Activated naive CD4-positive, alpha-beta T cell treated with Interleukin-2 at 50 U/mL for 16 hours (primary cell): Measurements from ENCODE around the gene COL4A1.

Experiments used
- DNase-seq: peaks from one replicate; pipeline ENCODE4 v3.0.0-alpha.2; 2020

COL4A1 gene

DNA sequence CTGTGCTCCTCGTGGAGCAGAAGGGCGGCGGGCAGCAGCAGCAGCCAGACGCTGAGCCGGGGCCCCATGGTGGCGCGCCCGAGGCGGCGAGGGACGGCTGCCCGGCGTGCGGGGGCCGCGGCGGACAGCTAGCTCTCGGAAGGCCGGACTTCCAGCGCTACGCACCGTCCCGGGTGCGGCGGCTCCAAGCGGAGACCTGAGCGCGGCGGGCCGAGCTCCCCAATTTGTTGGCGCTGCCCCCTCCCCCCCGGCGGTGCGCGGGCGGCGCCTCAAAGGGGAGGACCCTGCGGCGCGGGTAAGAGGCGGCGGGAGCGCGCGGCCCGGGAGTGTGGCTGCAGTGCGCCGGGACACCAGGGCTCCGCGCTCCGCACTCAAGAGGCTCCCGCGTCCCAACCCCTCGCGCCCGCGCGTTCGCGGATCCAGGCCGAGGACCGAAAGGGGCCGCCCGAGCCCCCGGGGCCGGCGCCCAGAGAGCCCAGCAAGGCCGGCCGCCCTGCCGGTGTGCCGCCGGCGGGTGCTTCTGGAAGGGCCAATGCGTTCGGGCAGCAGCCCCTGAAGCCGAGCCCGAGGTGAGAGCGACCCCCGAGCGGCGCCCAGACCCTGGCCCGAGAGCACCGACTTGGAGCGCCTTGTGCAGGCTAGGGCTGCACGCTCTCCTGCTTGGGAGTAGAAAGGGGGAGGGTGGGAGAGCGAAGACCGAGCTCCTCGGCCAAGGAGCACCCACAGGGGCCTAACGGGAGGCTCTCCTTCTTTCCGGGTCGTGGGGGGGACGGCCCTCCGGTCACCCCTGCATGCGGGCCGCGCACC is at the start of gene COL4A1, which contains the start of gene COL4A2:
COL4A1 (minus strand) TSS at position 198 of the 807 bp plus-strand sequence; CDS start at position 68, 130 bp downstream.
COL4A2 (plus strand) TSS at position 325 of the 807 bp plus-strand sequence. CDS start 620 bp downstream, outside the sequence.
- DNase-seq, result no peak

DNA sequence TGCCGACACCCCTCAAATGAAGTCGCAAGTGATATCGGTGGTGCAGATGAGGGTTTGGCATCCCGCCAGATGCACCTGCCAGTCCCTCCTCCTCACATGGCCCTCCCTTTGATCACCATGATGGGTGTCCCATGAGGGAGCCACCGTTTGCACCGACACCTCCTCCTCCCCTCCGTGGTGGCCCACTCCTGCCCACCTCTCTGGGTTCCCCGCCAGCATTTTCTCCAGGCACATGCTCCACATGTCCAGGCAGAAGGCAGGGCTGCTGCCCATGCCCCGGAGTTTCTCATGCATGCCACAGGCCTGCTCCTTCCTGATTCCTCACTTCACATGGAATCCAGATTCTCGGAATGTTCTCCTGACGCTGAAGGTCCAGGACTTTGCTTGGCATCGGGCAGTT is 49.4 kb upstream of the COL4A1 start:
- no peak for DNase-seq

DNA sequence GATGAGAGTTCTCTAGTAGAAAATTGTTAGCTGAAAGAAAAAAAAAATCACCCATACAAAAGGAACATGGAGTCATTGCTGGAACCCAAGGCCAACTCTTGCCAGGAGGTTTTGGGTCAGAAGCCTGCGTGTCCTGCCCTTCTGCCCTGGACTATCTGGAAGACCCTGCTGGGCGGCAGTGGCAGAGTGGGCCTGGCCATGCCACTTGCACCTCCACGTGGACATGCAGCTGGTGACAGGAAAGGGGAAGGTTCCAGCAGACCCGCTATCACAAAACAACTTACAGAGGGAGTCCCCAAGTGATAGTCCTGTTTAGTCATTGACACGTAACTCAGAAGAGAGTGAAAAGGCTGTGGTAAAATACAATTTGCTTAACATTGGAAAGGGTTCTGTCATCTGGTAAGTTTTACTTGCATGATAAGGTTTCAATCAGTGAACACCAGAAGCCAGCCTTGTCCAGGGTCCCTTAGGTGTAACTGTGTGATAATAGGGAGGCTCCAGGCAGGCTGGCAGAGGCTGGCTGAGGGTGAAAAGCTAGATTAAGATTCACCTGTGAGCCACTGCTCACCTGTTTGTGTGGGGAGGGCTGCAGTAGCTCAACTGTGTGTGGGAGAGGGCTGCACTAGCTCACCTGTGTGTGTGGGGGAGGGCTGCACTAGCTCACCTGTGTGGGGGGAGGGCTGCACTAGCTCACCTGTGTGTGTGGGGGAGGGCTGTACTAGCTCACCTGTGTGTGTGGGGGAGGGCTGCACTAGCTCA is 47.9 kb upstream of the COL4A1 start:
- no peak for DNase-seq

DNA sequence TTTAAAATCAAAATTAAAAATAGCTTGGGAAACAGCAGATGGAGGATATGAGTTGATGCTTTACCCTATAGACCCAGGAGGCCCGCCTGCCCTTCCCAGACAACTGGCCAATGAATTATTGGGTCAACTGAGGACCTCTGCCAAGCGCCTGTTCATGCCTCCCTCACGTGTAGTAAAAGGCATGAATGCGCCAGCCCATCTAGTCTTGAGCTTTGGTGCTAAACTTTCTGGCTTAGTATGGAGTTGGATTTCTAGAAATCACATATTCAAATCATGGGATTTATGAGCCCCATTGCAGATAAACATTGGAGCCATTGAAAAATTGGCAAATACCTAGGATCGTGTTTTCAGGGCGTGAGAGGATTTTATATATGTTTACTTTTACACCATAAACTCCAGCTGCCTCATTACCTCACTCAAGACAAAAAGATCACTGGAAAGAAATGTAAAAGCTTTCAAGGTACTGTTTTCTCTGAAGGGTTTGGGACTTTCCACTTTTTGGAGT is 47.2 kb upstream of the COL4A1 start:
- DNase-seq, result no peak

DNA sequence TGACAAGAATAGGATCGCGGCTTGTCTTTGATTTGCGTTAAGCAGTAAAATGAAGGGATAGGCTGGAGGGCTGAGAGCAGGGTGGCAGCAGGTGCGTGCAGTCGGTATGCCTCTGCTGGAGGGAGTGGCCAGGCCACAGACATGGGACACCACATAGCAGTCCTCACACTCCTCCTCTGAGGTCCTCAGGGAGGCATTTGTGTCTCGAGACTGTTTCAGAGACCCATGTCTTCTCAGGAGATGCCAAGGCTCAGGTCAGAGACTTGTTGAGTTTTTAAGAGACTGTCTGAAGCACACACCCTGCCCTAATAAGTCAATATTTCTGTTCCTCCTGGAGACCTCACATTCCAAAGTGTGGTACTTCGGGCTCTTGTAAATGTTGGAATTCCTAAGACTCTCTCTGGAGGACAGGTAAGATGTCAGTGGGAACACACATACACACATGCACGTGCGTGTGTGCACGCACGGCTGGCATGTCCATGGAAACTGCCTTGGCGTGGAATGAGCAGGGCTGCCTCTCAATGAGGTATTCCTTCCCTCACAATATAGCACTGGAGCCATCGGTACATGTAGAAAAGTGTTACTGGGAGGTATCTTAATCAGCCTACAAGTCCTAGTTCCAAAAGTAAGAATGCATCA is 46.5 kb upstream of the COL4A1 start:
- no peak for DNase-seq

DNA sequence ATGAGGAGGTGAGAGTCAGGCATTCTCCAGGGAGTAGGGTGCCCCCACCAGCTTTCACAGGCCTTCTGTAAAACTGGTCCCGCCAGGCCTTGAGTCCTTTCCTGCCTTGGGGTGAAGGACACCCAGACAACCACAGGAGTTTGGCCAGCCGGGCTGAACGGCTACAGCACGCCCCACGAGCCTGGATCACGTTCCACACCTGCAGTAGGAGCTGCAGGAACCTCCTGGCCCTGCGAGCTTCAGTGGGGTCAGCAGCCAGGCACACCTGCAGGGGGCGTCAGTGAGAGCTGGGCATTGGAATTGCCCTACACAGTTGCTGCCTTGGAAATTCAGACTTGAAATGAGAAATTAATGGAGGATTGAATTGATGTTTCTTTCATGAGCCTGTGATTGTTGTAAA is 45.8 kb upstream of the COL4A1 start:
- DNase-seq, result no peak

DNA sequence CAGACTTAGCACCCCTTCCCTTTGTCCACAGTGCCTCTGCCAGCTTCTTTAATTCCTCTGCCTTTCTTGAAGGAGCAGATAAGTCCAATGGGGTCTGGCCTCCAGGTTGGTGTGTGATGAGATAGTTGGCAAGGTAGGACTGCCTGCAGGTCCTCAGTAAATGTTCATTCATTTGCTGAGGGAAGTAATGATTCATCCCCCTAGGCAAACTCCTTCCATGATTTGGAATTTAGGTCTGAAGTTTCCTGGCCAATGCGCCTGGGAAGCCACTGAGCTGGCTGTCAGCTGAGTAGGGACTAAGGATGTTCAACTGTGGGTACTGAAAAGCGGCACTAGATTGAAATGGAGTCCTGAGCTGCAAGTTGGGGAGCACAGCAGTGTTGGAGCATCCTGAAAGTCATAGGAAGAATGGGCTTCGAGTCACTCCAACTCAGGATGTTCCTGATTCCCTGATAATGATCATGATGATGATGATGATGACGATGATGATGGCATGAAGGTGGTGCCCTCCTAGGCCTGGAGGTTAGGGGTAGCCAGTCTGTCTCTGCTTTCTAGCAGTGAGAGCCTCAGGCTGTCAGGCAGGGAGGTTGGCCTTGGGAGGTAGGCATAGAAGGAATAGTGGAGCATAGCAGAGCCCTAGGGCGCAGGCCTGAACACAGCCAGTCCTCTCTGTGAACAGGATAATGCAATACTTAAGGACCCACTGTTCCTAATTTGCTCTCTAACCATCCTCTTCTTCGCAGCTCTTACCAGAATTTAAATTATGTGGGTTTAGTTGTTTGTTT is 44.9 kb upstream of the COL4A1 start:
- DNase-seq, result no peak

DNA sequence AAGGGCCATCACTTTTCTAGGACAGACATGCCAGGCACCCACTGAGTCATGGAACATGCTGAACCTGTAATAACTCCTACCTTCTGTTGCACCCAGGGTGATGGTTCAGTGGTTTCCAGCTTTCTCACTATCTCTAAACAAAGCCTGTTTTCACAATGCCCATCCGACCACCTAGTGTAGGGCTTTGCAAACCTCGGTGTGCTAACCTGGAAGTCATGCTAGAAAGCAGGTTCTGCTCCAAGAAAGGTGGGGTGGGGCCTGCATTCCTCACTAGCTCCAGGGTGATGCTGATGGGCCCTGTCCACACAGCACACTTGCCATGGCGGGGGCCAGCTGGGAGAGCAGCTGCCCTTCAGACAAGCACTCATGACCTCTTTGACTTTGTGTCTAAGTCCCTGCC is 43.6 kb upstream of the COL4A1 start:
- DNase-seq, result no peak

DNA sequence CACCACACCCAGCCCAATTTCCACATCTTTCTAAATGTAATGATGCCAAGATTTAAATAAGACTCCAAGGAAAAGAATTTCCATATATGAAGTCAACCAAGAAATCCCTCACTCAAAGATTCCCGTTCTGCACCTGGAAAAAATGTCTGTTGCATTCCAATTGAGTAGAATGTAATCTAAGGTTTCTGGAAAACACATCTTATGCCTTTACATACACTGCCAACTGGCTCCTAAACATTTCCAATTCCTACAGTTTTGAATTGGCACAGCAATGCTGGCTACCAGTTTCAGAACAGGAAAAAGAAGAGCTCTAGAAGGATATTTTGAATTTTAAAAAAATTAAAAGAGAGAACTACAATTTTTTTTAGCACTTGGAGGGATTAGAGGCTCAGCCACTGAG is 43.1 kb upstream of the COL4A1 start:
- no peak for DNase-seq

DNA sequence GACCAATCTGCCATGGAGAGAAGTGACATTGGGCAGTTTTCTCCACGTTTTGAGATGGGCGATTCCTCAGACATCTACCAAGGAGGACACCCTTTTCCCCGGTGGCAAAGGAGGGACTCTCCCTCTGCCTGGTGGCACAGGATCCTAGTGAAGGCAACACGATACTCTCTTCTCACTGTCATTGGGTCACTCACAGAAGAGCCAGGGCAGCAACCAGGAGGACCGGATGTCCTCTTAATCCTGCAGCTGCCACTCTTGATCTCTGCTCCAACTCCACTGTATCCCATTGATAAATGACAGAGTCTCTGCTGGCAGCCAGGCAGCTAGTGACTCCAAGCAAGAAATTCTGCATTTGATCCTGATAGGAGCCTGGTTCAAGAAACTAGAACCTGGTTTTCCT is 42.3 kb upstream of the COL4A1 start:
- no peak for DNase-seq

DNA sequence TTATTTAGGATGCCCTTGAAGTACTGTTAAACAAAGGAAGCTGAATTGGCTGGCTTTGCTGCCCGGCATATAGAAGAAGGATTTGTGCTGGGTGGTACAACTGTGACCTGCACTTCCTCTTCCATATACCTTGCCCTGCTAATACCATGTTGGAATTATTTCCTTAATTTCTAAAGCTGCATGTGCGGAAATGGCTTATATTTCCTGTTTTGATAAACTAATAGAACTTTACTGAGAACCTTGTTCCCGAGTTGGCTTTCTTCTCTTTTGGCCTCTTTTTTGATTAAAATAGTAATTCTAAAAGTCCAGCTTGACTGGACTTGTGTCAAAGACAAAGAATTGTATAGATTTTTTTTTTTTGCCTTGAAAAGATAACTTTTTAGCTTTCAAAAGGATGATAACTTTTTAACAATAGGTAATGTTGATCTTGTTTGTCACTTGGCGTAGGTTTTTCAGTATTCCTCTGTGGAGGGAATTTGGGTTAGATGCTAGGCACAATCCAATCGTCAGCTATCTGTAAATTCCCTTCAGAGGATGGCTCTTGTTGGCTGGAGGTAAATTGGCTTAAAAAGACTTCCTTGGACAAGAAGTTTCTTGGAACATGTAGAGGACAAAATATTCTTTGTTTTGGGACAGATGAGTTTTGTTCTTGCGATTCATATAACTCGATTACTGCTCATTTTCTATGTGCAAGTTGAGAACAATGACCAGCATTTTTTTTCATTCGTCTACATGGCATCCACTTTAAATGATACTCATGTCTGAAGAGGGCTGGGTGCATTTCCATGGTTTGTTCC is 41.5 kb upstream of the COL4A1 start:
- DNase-seq, result no peak

DNA sequence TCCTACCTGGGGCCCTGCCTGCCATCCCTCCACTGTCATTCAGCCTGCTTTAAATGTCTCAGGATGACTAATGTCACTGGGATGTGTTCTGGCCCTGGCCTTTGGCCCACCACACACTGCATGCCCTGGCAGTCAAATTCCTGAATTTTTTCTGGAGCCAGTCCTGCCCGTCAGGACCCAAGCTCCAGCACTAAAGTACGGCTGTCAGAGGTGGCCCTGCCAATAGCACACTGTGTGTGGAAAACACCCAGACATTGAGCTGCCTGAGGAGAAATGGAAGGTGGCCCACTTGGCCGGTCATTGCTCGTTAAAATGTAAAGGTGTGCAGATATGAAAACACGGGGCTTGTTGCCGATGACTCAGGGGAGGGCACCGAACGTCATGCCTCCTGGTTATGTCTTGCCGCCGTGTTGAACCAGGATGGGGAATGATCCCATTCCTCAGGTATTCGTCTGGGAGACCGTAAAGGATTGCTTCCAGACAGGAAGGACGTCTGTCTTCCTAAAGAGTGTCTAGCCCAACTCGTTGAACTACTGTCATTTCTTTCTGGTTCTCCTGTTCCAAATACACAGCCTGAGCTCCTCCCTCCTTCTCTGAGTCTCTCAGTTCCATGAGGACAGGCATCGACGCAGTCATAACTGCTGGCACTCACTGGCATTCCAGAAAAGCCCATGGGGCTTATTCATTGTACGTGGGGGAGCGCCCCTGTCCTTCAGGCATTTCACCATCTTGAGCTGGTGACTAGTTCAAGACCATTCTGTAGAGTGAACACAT is 40.8 kb upstream of the COL4A1 start:
- DNase-seq, result no peak

DNA sequence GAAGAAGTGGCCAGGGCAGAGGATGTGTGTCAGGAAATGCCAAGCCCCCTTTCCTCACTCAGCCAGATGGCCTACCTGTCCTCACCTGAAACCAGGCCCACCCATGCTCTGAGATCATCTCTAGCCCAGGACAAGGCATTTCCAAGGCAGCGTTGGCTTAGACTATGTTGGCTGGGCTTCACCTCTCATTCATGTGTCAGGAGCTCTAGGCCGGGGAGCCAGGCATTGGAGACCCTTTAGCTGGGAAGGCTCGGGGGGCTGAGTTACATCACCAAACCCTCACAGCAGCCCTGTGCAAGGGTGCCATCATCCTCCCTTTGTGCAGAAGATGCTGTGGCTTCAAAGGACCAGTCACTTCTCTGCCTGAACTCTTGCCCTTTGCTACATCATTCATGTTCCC is 40.1 kb upstream of the COL4A1 start:
- DNase-seq, result no peak

DNA sequence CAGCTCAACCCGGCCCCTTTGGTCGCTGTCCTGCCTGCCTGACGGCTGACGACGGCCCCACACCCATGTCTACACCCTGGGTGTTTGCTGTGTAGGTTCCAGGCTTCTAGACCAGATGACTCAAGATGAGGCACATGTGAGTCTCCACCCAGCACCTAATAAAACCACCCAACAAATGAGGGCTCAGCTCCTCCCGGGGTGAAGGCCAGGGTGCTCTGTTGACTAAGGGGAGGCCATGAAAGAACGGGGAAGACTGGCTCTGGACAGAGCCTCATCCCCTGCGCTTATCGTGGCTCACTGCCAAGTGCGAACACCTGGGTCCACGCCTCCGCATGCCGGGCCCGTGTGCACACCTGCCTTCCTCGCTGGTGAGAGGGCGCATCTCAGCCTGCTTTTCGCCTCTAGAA is 39.7 kb upstream of the COL4A1 start:
- no peak for DNase-seq

DNA sequence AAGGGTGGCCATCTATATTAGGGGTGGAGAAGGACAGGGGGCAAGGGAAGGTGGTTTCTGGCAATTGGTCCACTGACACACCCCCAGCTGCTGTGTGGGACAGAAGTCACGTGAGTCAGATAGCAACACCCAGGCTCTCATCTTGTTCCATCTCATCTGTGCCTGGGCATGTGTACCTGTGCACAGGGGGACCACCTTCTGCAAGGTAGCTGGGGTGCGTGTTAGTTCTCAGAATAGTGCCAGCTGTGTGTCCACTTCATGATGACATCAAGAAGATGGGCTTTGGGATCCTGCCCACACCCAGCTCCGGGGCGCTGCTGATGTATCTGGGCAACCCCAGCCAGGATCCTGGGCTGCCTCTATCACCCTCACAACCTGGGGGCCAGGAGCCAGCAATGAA is 38.7 kb upstream of the COL4A1 start:
- DNase-seq, result no peak

DNA sequence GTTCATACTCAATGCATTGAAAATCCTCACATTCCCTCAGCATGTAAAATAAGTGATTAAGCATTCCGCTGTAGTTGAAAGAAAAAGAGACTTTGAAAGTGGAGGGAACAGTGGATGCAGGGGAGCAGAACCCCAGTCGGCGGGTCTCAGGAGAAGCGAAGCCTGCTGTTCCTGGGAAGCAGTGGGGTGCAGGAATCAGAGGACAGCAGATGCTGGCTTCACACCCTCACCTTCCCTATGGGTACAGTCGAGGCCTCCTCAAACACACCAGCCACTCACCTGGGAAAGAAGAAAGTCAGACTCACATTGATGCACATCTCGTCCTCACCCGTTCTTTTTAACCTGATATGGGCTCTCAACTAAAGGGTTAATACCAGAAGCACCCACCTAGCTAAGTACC is 38.3 kb upstream of the COL4A1 start:
- DNase-seq, result no peak

DNA sequence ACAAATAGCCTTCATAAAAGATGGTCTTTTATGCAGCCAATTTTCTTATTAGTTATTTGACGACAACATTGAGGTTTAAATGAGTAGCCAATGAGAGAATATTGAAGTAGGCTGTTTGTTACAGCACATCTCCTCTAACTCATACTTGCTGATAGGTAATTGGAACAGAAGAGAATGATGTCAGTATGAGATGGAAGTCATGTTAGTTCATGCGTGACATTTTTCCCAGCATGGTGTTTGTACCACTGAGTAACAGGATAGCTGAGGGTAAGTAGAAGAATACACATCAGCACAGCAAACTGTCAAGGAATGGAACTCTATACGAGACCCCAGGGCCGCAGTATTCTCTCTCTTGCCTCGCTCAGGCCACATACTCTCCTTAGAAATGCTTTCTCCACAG is 37.4 kb upstream of the COL4A1 start:
- DNase-seq, result no peak

DNA sequence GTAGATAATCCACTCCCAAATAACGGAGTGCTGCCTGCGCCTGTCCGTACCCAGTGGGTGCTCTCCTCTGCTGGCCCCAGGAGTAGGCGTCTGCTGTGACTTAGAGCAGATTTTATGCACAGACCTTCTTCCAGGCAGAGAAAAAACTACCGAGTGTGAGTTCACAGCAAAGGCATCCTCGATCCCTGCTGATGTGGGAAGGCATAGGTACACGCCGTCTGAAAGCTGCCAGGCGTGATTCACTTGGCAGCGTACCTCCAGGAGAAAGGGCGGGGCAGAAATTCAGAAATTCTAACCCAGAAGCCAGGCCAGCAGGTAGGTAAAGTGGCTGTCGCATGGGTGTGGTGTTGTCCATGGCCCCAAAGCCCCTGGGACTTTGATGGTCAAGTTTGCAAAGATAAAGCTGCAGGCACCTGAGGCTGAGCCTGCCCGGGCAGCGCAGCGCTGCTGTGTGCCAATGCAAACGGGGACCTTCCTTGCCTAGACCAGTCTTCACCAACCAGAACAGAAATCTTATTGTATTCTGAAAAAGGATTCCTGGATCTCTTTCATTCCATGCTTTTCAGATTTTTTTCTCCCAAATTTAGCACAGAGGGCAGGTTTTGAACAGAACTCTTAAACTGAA is 36.4 kb upstream of the COL4A1 start:
- DNase-seq, result no peak

DNA sequence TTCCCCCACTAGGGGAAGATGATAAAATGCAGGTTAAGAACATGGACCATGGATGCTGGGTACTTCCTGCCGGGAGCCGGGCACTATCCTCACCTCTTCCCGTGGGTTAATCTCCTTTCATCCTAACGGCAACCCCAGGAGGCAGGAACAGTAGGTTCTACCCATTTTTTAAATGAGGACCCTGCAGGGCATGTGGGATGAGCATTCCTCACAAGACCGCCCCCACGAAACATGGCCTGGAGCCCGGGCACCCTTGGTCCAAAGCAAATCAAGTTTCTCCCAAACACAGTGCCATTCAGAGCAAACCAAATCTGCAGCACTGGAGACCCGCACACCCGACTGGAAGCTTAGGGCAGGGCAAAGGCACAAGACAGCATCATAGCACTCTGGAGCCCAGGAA is 35.5 kb upstream of the COL4A1 start:
- no peak for DNase-seq

DNA sequence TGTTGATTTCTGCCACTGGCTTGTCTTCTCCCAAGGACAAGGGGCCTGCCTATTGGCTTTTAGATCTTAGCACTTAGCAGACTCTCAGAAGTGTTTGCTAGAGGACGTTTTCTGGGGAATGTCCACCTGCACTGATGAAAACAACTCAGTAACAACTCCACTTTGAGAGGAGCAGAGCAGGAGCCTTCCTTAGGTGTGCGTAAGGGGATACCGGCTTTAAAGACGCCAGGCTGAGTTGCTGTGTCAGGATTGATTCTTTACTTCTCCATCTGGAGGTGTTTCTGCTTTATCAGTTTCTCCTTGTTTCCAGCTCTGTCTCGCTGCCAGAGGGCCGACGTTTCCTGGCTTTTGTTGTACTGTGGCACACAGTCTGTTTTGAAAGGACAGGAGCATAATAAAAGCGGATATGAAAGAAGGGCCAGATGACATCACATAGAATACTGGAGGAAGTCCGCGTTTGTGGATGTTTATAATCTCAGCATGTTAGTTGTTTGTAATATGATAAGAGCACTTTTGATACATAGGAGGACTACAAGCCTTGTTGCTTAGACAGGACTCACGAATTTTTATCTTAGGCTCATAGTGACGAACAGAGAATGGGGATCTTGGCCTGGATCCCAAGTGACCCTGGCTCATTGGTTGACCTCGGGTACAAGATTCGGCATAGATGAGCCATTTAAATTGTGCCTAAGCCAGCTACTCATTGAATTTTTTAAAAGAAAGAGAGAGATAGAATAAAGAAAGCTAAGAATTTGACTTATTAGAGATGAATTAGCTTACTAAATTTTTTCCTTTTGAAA is 34.7 kb upstream of the COL4A1 start:
- no peak for DNase-seq
